CD4-positive, alpha-beta T cell (primary cell): ENCODE data around the gene SORD. TPM values are rescaled to one million over a fixed set of nuclear protein-coding genes. Genes with fewer than 3 reads are reported as not detected.

Experiments
- ATAC-seq: fragments of 200-7000 bp; cut with Tn5 transposase; one replicate; pipeline ENCODE4 v1.10.0; 2022; ENCODE audit warnings: mild to moderate bottlenecking; ENCODE audit not compliant: poor library complexity
- CTCF ChIA-PET: fragments of 350-600 bp; sonication (Branson Sonifier 250); formaldehyde crosslinking; loops from one replicate; lab custom pipeline; 2021; ENCODE audit warnings: antibody characterized with exemption, inconsistent platforms; lab: Charles Lee
- POLR2A ChIA-PET: fragments of 350-600 bp; sonication (Branson Sonifier 250); formaldehyde crosslinking; loops from one replicate; lab custom pipeline; 2021; ENCODE audit warnings: antibody characterized with exemption, inconsistent platforms; lab: Charles Lee
- DNase-seq, 14 experiments: peaks; one replicate each; pipeline ENCODE4 v3.0.0-alpha.2; 2013 to 2020; ENCODE audit warnings: mixed read lengths in 2 of 14
- H3K27ac ChIP-seq, 2 donors: one replicate each; pipeline versions ENCODE4 v1.5.1 to v1.7.0; 2013; ENCODE audit warnings: low read length in 2 of 2, low read depth in 1 of 2, mild to moderate bottlenecking in 1 of 2
- H3K27me3 ChIP-seq, 2 experiments: 1 replicate in 1 of 2; 2 replicates in 1 of 2; pipeline versions ENCODE4 v1.6.1 to v1.7.0; 2013; ENCODE audit warnings: low read length in 2 of 2, control low read depth in 1 of 2, mild to moderate bottlenecking in 1 of 2, moderate library complexity in 1 of 2; ENCODE audit not compliant: insufficient read depth in 2 of 2, control insufficient read depth in 1 of 2
- H3K36me3 ChIP-seq: one replicate; pipeline ENCODE4 v1.6.1; 2013; ENCODE audit warnings: low read length, control low read depth; ENCODE audit not compliant: insufficient read depth
- H3K4me1 ChIP-seq: one replicate; pipeline ENCODE4 v1.6.1; 2013; ENCODE audit warnings: low read length, control low read depth; ENCODE audit not compliant: insufficient read depth
- H3K4me3 ChIP-seq: one replicate; pipeline ENCODE4 v1.5.1; 2013; ENCODE audit warnings: mild to moderate bottlenecking, low read length, moderate library complexity
- H3K9me3 ChIP-seq, 2 experiments: 1 replicate in 1 of 2; 2 replicates in 1 of 2; pipeline versions ENCODE4 v1.6.1 to v1.7.0; 2013; ENCODE audit warnings: low read length in 2 of 2, mild to moderate bottlenecking in 2 of 2, control low read depth in 1 of 2, moderate library complexity in 1 of 2; ENCODE audit not compliant: control insufficient read depth in 1 of 2, insufficient read depth in 1 of 2
- H3K27ac Mint-ChIP-seq: one replicate; pipeline ENCODE4 v1.8.0; 2020; ENCODE audit warnings: mixed read lengths
- H3K27me3 Mint-ChIP-seq: one replicate; pipeline ENCODE4 v1.8.0; 2021; ENCODE audit warnings: mixed read lengths
- H3K36me3 Mint-ChIP-seq: one replicate; pipeline ENCODE4 v1.8.0; 2021; ENCODE audit warnings: low read depth, mixed read lengths
- H3K4me1 Mint-ChIP-seq: one replicate; pipeline ENCODE4 v1.8.0; 2021; ENCODE audit warnings: low read depth, mixed read lengths
- H3K4me3 Mint-ChIP-seq: one replicate; pipeline ENCODE4 v1.8.0; 2020; ENCODE audit warnings: mild to moderate bottlenecking, mixed read lengths
- H3K9me3 Mint-ChIP-seq: one replicate; pipeline ENCODE4 v1.8.0; 2020; ENCODE audit warnings: mixed read lengths
- intact Hi-C, 2 experiments: fragments of 100-400 bp; cut with DNase I in 1 of 2; cut with micrococcal nuclease in 1 of 2; formaldehyde crosslinking; loops; one replicate each; pipeline versions ENCODE4 v1.15.1 to v1.9.0; 2023 to 2025; cut with DNase I, micrococcal nuclease
- total RNA-seq, 174 experiments: library from RNA in 2 of 174; stranded (reverse) in 2 of 174; gene quantifications; one replicate each; pipeline ENCODE4 v1.2.3 and lab custom pipeline; 2021 to 2026
- TF ChIP-seq, protein P1 (sequence below): fragments of 200-600 bp; IDR thresholded peaks from one replicate; pipeline ENCODE4 v1.8.0; 2022; ENCODE audit warnings: antibody characterized with exemption, mild to moderate bottlenecking

Gene SORD
- total RNA-seq, 2 experiments from 2014 or later, result 1.7 to 1.8 TPM

GRCh38 chr15:45093013-45093412 is 70.0 kb downstream of the SORD start:
- intact Hi-C loops, result no loop called here
- Mint-ChIP-seq H3K9me3 (no peaks in the 10 kb centered on the region), H3K4me1 (no peaks in the 10 kb centered on the region), H3K36me3 (no peaks in the 10 kb centered on the region), H3K27ac (no peak overlapping the region), H3K4me3 (no peak overlapping the region), H3K27me3 (peaks cover 20% of the 10 kb centered on the region)
- H3K4me3 ChIP-seq, result no peak overlapping the region
- ChIA-PET CTCF (interaction anchor here (2.4 kb wide), 1 partner anchor 25 kb away, joined by 5 read pairs; no protein-coding TSS in a partner anchor), POLR2A (no interaction called here)
- no peaks in the 10 kb centered on the region for H3K36me3 ChIP-seq
- no peaks in the 10 kb centered on the region for H3K4me1 ChIP-seq
- no peak overlapping the region for H3K27ac ChIP-seq
- H3K9me3 ChIP-seq, result no peaks in the 10 kb centered on the region
- no peak for DNase-seq
- ATAC-seq, result no peak
- H3K27me3 ChIP-seq, result peaks cover 0 to 10% of the 10 kb centered on the region in 2 experiments
- TF ChIP-seq, protein P1, sequence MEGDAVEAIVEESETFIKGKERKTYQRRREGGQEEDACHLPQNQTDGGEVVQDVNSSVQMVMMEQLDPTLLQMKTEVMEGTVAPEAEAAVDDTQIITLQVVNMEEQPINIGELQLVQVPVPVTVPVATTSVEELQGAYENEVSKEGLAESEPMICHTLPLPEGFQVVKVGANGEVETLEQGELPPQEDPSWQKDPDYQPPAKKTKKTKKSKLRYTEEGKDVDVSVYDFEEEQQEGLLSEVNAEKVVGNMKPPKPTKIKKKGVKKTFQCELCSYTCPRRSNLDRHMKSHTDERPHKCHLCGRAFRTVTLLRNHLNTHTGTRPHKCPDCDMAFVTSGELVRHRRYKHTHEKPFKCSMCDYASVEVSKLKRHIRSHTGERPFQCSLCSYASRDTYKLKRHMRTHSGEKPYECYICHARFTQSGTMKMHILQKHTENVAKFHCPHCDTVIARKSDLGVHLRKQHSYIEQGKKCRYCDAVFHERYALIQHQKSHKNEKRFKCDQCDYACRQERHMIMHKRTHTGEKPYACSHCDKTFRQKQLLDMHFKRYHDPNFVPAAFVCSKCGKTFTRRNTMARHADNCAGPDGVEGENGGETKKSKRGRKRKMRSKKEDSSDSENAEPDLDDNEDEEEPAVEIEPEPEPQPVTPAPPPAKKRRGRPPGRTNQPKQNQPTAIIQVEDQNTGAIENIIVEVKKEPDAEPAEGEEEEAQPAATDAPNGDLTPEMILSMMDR, result no peak

DNA sequence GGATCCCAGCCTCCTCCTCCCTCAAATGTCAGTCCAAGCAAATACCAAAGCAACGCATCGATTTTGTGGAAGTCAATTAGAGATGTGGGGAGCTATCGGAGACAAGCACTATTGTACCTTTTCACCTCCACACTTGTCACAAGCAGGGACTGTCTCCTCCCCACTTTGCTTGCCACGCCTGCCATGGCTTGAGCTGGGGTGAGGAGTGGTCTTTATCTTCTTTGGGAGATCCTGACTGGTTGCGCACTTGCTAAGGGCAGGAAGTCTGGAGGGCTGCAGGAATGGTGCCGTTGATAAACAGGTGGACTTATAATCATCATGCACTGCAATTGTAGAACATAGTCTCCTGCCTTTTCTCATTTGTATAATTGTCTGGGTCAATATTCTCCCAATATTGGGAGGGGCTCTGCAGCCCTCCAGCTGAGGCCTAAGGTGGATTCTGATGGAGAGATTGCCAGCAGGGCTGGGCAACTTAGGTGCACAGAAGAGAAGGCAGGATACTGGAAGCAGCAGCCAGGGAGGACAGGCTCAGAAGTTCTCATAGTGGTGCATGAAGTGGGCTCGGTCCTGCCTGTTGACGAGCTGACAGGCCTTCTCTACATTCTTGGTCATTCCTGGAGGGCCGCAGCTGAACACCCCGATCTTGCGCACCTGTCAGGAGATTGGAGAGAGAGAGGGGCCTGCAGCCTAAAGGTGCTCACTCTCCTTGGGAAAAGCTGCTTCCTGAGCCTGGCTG is 70.8 kb downstream of the SORD start:
- CTCF ChIA-PET, result interaction anchor here (2.4 kb wide), 1 partner anchor 25 kb away, joined by 5 read pairs; no protein-coding TSS in a partner anchor
- H3K27me3 ChIP-seq, result peaks cover 0 to 10% of the 10 kb centered on the region in 2 experiments
- no peaks in the 10 kb centered on the region for H3K4me1 Mint-ChIP-seq
- no peaks in the 10 kb centered on the region for H3K9me3 ChIP-seq
- no peaks in the 10 kb centered on the region for H3K9me3 Mint-ChIP-seq
- ATAC-seq (no peak), DNase-seq (no peak)
- POLR2A ChIA-PET, result no interaction called here
- H3K27ac ChIP-seq, result no peak overlapping the region
- H3K4me3 Mint-ChIP-seq, result no peak overlapping the region
- no peaks in the 10 kb centered on the region for H3K36me3 ChIP-seq
- intact Hi-C loops, result no loop called here
- H3K27me3 Mint-ChIP-seq, result peaks cover 18% of the 10 kb centered on the region
- TF ChIP-seq, protein P1, result no peak
- H3K4me1 ChIP-seq, result no peaks in the 10 kb centered on the region
- no peaks in the 10 kb centered on the region for H3K36me3 Mint-ChIP-seq
- no peak overlapping the region for H3K27ac Mint-ChIP-seq
- no peak overlapping the region for H3K4me3 ChIP-seq

DNA sequence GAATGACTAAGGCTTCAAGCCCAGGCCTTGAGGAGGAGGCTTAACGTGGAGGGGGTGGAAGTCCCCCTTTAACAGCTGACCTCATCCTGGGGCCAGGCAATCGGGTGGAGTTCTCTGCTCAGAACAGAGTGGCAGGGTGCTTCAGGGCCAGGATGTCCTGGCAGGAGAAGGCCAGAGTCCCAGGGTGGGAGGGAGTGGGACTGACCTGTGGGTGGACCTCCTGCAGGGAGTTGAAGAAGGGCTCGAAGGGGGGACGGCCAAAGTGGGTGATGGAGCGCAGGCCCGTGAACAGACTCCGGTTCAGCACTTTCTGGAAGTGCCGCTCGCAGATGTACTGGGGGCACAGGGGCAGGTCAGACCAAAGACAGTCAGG is 71.3 kb downstream of the SORD start:
- H3K9me3 ChIP-seq, result no peaks in the 10 kb centered on the region
- no peak overlapping the region for H3K4me3 ChIP-seq
- TF ChIP-seq, protein P1, result no peak
- H3K27ac Mint-ChIP-seq, result no peak overlapping the region
- no peak overlapping the region for H3K4me3 Mint-ChIP-seq
- no peak overlapping the region for H3K27ac ChIP-seq
- ChIA-PET POLR2A (no interaction called here), CTCF (no interaction called here)
- H3K4me1 ChIP-seq, result no peaks in the 10 kb centered on the region
- no peaks in the 10 kb centered on the region for H3K36me3 Mint-ChIP-seq
- no peak for DNase-seq
- intact Hi-C loops, result no loop called here
- peaks cover 0 to 10% of the 10 kb centered on the region in 2 experiments for H3K27me3 ChIP-seq
- no peaks in the 10 kb centered on the region for H3K9me3 Mint-ChIP-seq
- no peaks in the 10 kb centered on the region for H3K4me1 Mint-ChIP-seq
- H3K27me3 Mint-ChIP-seq, result peaks cover 13% of the 10 kb centered on the region
- no peaks in the 10 kb centered on the region for H3K36me3 ChIP-seq
- ATAC-seq, result no peak
